HL-60 (cell line): ENCODE data around the gene NUB1.

Experiments
- REST ChIP-seq: IDR thresholded peaks from 2 replicates; pipeline ENCODE4 v1.6.1; 2012; ENCODE audit warnings: low read depth; ENCODE audit not compliant: insufficient replicate concordance
- TF ChIP-seq, protein P1 (sequence below): IDR thresholded peaks from one replicate; pipeline ENCODE4 v1.5.1; 2011; ENCODE audit warnings: low read length, control low read depth, inconsistent platforms; ENCODE audit not compliant: insufficient read depth

GRCh38 chr7:151310578-151310977 is 31.0 kb upstream of the NUB1 start:
- TF ChIP-seq, protein P1, sequence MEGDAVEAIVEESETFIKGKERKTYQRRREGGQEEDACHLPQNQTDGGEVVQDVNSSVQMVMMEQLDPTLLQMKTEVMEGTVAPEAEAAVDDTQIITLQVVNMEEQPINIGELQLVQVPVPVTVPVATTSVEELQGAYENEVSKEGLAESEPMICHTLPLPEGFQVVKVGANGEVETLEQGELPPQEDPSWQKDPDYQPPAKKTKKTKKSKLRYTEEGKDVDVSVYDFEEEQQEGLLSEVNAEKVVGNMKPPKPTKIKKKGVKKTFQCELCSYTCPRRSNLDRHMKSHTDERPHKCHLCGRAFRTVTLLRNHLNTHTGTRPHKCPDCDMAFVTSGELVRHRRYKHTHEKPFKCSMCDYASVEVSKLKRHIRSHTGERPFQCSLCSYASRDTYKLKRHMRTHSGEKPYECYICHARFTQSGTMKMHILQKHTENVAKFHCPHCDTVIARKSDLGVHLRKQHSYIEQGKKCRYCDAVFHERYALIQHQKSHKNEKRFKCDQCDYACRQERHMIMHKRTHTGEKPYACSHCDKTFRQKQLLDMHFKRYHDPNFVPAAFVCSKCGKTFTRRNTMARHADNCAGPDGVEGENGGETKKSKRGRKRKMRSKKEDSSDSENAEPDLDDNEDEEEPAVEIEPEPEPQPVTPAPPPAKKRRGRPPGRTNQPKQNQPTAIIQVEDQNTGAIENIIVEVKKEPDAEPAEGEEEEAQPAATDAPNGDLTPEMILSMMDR: no peak
- no peak for TF ChIP-seq REST
